Right lung (tissue), 5 donors: ENCODE measurements around the gene PVR. TPM values are rescaled to one million over a fixed set of nuclear protein-coding genes. Genes with fewer than 3 reads are reported as not detected.
"Not testable (repeated sequence)": the region's sequence is repeated elsewhere in the genome, so short reads cannot be mapped to it uniquely, and the experiment has no call there.

Source experiments
- DNase-seq, 2 donors: peaks; one replicate each; pipeline ENCODE4 v3.0.0-alpha.2; 2013
- polyA plus RNA-seq, 5 donors: library from polyadenylated mRNA; unstranded; fragments of 120-200 nt; gene quantifications; one replicate each; pipeline versions ENCODE4 v1.2.1 to v1.2.3, GENCODE V29; 2013; ENCODE audit warnings: inconsistent platforms in 1 of 5, low replicate concordance in 1 of 5; ENCODE audit not compliant: insufficient read length in 5 of 5, insufficient read depth in 1 of 5

The PVR gene
- polyA plus RNA-seq, 5 donors, result 21.4 to 29.9 (median 24.4) TPM

DNA sequence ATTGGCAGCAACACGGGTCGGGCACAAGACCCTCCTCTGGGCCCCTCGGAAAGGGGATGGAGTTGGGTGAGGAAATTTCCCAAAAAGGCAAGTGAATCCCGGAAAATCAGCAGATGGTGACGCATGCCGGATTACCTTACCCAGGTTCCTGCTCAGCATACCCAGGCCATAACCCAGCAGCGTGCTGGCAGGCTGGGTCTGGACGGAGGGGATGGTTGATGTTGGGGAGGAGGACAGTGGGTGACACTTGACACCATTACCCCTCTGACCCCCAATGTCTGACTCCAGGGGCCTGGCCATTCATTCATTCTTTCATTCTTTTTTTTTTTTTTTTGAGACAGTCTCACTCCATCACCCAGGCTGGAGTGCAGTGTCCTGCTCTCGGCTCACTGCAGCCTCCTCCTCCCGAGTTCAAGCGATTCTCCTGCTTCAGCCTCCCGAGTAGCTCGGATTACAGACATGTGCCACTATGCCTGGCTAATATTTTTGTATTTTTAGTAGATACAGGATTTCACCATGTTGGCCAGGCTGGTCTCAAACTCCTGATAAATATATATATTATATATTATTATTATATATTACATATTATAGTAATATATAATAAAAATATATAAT lies 799 bp downstream of the PVR start:
- DNase-seq, result peak in 1 of 2 donors; percentile 38

DNA sequence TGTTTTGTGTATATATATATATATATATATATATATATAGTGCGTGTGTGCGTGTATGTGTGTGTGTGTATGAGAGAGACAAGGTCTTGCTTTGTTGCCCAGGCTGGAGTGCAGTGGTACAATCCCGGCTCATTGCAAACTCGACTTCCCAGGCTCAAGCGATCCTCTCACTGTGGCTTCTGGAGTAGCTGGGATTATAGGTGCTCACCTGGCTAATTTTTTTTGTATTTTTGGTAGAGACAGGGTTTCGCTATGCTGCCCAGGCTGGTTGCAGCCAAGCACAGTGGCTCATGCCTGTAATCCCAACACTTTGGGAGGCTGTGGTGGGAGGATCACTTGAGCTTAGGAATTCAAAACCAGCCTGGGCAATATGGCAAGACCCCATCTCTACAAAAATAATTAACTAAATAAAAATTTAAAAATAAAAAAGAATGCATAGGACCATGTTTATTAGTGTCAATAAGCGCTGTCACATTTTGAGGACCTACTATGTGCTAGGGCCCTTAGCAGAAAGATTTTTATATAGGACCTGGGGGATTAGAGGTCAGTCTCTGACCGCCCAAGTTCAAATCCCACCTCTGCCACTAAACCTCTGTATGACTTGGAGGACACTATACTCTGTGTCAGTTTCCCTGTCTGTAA lies 1.8 kb downstream of the PVR start:
- no peak for DNase-seq

GRCh38 chr19:44646049-44646416 lies 2.3 kb downstream of the PVR start:
- no peak for DNase-seq

DNA sequence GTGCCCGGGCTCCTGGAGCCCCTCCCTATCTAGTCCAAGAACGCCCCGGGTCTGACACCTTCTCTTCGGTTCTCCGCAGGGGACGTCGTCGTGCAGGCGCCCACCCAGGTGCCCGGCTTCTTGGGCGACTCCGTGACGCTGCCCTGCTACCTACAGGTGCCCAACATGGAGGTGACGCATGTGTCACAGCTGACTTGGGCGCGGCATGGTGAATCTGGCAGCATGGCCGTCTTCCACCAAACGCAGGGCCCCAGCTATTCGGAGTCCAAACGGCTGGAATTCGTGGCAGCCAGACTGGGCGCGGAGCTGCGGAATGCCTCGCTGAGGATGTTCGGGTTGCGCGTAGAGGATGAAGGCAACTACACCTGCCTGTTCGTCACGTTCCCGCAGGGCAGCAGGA lies 3.4 kb downstream of the PVR start:
- DNase-seq, result no peak

GRCh38 chr19:44648631-44649251 lies 5.0 kb downstream of the PVR start:
- DNase-seq, result peak; percentile 71 to 79

DNA sequence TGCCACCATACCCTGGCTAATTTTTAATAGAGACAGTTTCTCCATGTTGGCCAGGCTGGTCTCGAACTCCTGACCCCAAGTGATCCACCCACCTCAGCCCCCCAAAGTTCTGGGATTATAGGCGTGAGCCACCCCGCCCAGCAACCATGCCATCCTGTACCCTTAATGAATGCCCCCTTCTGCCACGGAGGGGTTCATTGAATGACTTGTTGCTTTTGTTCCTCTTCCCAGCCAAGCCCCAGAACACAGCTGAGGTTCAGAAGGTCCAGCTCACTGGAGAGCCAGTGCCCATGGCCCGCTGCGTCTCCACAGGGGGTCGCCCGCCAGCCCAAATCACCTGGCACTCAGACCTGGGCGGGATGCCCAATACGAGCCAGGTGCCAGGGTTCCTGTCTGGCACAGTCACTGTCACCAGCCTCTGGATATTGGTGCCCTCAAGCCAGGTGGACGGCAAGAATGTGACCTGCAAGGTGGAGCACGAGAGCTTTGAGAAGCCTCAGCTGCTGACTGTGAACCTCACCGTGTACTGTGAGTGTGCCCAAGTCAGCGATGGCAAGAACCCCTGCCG lies 6.0 kb downstream of the PVR start:
- DNase-seq, result no peak

DNA sequence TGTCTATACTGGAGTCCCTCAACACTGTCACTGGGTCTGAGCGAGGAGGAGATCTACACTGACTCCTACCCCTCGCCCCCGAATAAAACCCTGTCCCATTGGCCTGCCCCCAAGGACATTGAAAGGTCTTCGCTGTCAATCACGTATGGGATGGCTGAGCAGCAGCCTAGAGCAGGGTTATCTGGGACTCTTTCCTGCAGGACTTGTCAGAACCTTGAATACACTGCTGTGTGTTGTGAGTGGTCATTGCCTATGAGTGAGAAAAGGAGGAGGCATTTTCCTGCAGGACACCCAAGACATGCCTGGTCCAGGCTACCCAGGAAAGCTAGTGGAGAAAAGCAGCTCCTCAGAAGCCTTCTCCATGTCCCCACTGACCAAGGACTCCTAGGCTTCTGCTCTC lies 9.6 kb downstream of the PVR start:
- DNase-seq, result no peak

GRCh38 chr19:44653977-44654774 lies 10.5 kb downstream of the PVR start:
- DNase-seq, result no peak

- peak; percentile 23 to 48 for DNase-seq
Measured at GRCh38 chr19:44657211-44657921, 13.7 kb downstream of the PVR start.

GRCh38 chr19:44658069-44658733 lies 14.5 kb downstream of the PVR start:
- DNase-seq, result no peak

- DNase-seq, result no peak
Measured at GRCh38 chr19:44660081-44660480, 16.4 kb downstream of the PVR start.

DNA sequence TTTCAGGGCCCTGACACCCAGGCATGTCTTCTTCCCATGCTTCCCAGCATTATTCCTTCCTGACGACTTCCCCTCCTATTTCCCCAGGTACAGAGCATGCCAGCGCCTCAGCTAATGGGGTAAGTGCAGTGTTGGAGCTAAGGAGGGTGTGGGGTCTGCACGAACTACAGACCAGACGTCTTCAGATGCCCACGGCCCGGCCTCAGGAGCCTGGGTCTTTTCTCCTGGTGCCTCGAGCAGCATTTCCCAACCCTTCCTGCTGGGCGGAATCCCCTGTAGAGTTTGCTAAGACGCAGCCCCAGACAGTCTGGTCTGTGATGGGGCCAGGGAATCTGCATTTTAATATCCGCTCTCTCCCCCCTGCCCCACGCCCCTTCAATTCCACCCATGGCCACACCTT lies 17.5 kb downstream of the PVR start:
- DNase-seq, result no peak

DNA sequence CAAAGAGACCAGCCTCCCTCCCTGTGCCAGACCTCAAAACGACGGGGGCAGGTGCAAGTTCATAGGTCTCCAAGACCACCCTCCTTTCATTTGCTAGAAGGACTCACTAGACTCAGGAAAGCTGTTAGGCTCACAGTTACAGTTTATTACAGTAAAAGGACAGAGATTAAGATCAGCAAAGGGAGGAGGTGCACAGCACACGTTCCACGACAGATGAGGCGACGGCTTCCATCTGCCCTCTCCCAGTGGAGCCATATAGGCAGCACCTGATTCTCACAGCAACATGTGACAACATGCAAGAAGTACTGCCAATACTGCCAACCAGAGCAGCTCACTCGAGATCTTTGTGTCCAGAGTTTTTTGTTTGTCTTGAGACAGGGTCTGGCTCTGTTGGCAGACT lies 18.2 kb downstream of the PVR start:
- DNase-seq, result no peak

DNA sequence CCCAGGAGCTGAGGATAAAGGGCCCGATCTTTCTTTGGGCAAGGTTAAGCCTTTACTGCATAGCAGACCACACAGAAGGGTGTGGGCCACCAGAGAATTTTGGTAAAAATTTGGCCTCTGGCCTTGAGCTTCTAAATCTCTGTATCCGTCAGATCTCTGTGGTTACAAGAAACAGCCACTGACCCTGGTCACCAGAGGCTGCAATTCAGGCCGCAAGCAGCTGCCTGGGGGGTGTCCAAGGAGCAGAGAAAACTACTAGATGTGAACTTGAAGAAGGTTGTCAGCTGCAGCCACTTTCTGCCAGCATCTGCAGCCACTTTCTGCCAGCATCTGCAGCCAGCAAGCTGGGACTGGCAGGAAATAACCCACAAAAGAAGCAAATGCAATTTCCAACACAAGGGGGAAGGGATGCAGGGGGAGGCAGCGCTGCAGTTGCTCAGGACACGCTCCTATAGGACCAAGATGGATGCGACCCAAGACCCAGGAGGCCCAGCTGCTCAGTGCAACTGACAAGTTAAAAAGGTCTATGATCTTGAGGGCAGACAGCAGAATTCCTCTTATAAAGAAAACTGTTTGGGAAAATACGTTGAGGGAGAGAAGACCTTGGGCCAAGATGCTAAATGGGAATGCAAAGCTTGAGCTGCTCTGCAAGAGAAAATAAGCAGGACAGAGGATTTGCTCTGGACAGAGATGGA lies 19.1 kb downstream of the PVR start:
- no peak for DNase-seq

GRCh38 chr19:44663996-44664395 lies 20.3 kb downstream of the PVR start:
- DNase-seq, result no peak

DNA sequence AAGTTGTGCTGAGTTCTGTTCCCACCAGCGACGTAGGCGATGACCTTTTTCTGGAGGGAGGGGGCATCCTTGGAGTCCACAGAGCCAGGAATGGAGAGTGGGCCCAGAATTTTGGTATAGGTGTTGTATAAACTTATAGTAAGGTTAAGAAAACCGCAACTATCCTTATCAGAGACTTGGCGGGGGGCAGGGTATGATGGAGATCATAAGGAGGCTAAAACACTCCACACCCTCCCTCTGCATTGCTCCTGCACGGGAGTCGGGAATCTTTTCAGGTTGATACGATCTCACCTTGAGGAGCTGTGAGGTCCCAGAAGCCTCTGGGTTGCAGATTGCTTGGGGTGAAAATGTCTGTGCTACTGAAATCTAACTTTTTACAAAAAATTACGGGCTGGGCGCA lies 21.3 kb downstream of the PVR start:
- DNase-seq, result no peak

DNA sequence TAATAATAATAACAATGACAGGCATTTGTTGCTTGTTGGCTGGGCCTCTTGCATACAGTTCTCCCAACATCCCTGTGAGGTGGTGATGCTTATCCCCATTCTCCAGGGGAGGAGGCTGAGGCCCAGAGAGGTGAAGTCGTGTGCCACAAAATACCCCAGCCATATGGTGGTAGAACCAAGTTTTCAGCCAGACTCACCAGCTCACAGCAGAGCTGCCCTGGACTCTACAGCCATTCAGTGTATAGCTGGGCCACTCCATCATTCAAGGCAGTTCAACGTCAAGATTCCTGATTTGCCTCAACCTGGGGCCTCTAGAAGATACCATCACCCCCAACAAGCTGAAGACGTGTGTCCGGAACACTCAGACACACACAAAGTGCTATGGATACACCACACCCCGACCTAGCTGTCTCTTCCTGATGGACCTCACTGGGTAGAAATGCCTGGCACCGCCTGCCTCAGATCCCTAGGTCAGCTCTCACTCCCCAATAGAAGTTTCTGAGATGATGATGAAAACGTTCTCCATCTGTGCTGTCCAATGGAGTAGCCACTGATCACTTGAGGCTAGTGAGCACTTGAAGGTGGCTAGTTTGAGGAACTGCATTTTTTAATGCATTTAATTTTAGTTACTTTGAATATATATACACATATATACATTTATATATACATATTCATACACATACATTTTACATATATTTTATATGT lies 23.3 kb downstream of the PVR start:
- no peak for DNase-seq

DNA sequence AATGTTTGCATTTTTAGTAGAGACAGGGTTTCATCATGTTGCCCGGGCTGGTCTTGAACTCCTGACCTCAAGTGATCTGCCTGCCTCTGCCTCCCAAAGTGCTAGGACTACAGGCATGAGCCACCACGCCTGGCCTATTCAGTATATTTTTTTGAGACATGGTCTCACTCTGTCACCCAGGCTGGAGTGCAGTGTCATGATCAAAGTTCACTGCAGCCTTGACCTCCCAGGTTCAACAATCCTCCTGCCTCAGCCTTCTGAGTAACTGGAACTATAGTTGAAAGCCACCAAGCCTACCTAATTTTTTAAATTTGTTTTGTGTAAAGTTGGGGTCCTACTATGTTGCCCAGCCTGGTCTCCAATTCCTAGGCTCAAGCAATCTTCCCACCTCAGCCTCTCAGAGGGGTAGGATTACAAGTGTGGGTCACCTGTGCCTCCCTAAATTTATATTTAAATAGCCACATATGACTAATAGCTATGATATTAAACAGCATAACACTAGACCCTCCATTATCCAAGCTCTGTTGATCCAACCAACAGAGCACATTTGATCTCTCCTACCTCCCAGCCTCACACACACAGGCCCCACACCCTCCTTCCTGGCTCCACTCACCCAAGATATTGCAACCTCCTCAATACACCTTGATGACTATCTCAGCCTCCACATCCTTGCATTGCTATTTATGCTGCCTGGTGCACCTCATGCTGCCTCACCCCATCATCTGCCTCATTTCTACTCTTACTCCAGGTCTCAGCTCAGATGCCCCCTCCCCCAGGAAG lies 25.5 kb downstream of the PVR start:
- no peak for DNase-seq

DNA sequence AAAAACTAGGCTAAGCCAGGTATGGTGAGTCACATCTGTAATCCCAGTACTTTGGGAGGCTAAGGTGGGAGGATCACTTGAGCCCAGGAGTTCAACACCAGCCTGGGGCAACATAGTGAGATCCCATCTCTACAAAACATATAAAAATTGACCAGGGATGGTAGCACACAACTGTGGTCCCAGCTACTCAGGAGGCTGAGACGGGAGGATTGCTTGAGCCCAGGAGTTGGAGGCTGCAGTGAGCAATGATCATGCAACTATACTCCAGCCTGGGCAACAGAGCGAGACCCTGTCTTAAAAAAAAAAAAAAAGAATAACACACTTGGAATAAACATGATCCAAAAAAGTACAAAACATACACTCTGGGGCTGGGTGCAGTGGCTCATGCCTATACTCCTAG lies 26.3 kb downstream of the PVR start:
- not testable (repeated sequence) for DNase-seq
